OCI-LY3 (cell line): ENCODE measurements around the gene COMMD2.
A peak's percentile ranks its signal among the peaks of the same experiment; 100 is the strongest.

Source experiments
- H2AFZ ChIP-seq: fragments of 200-600, 300-600 bp; shearing (Covaris generic); 2 replicates; pipeline ENCODE4 v1.6.0; 2014; ENCODE audit warnings: antibody characterized with exemption, low read depth, low read length
- H3K27ac ChIP-seq: fragments of 200-600, 300-600 bp; sonication (generic); 2 replicates; pipeline ENCODE4 v1.5.1; 2014; ENCODE audit warnings: mild to moderate bottlenecking, low read length, moderate library complexity, mixed read lengths
- H3K27me3 ChIP-seq: fragments of 200-600, 300-600 bp; sonication (generic); 2 replicates; pipeline ENCODE4 v1.6.1; 2014; ENCODE audit warnings: low read depth, low read length, mixed read lengths
- H3K36me3 ChIP-seq: fragments of 200-600, 300-600 bp; sonication (generic); replicated peaks from 2 replicates; pipeline ENCODE3; 2014; ENCODE audit warnings: low read depth, low read length, mixed read lengths
- H3K4me1 ChIP-seq: fragments of 300-600, 200-600 bp; sonication (generic); 2 replicates; pipeline ENCODE4 v1.6.1; 2014; ENCODE audit warnings: low read length, mixed read lengths
- H3K4me2 ChIP-seq: fragments of 200-600, 300-600 bp; sonication (generic); 2 replicates; pipeline ENCODE4 v1.6.1; 2014; ENCODE audit warnings: low read length, mixed read lengths
- H3K4me3 ChIP-seq: fragments of 300-600, 200-600 bp; sonication (generic); 2 replicates; pipeline ENCODE4 v1.5.1; 2014; ENCODE audit warnings: antibody characterized with exemption, mild to moderate bottlenecking, low read length, moderate library complexity
- H3K79me2 ChIP-seq: fragments of 300-600, 200-600 bp; shearing (Covaris generic); 2 replicates; pipeline ENCODE4 v1.6.1; 2014; ENCODE audit warnings: mild to moderate bottlenecking, low read length, mixed read lengths
- H3K9ac ChIP-seq: fragments of 300-600, 200-600 bp; shearing (Covaris generic); 2 replicates; pipeline ENCODE4 v1.6.0; 2014; ENCODE audit warnings: mild to moderate bottlenecking, low read length, moderate library complexity
- H3K9me3 ChIP-seq: fragments of 200-600, 300-600 bp; shearing (Covaris generic); 2 replicates; pipeline ENCODE4 v1.6.1; 2014; ENCODE audit warnings: low read length, mixed read lengths; ENCODE audit not compliant: insufficient read depth
- H4K20me1 ChIP-seq: fragments of 200-600, 300-600 bp; sonication (generic); 2 replicates; pipeline ENCODE4 v1.6.1; 2016; ENCODE audit warnings: low read length, mixed read lengths; ENCODE audit not compliant: insufficient read depth
- CTCF ChIP-seq: fragments of 200-600, 300-600 bp; sonication (generic); IDR thresholded peaks from 2 replicates; pipeline ENCODE4 v1.5.1; 2014; ENCODE audit warnings: antibody characterized with exemption, low read length, low read depth
- EZH2phosphoT487 ChIP-seq: fragments of 200-600 bp; shearing (Covaris generic); IDR thresholded peaks from 2 replicates; pipeline ENCODE4 v1.6.1; 2018; ENCODE audit warnings: antibody characterized with exemption, mixed run types, low read depth

The COMMD2 gene

DNA sequence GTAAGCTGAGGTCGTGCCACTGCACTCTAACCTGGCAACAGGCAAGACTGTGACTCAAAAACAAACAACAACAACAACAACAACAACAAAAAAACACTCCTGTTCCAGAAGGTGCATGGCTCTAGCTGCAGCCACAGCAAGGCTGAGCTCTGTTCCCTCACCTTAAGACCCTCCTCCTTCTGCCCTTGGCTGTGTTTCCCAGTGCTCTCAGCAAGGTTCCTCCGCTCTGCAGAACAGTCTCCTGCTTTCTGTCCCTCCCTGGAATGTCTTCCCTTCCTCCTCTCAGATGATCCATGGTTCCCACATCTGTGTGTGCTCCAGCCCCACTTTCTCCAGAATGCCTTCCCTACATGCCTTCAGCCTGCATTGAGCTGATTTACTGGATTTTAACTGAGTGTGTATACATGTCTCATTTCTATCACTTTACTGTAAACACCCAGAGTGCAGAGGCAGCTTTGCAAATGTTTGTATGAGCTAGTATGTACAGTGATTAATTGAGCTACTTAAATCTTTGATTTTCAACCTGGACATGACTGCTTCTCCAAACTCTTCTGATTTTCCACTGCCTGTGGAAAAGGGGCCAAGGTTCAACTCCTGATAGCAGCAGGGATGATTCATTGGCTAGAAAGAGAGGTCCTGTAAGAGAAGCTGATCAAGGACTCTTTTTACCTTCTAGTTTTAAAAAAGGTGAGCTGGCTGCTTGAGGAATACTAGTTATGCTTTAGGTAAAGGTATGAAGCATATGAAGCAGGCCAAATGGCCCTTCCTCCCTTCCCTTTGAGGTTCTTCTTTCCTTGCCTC is 25.3 kb upstream of the COMMD2 start:
- no peaks in the 10 kb centered on the region for H3K9me3 ChIP-seq
- H3K4me1 ChIP-seq, result peaks cover 13% of the 10 kb centered on the region
- H3K36me3 ChIP-seq, result no peaks in the 10 kb centered on the region
- H3K27me3 ChIP-seq, result no peaks in the 10 kb centered on the region
- no peak overlapping the region for H2AFZ ChIP-seq
- no peak overlapping the region for H3K9ac ChIP-seq
- H3K4me2 ChIP-seq, result no peak overlapping the region
- no peak overlapping the region for H3K4me3 ChIP-seq
- H3K27ac ChIP-seq, result no peak overlapping the region
- TF ChIP-seq CTCF (no peak), EZH2phosphoT487 (no peak)
- H3K79me2 ChIP-seq, result no peaks in the 10 kb centered on the region
- no peaks in the 10 kb centered on the region for H4K20me1 ChIP-seq

DNA sequence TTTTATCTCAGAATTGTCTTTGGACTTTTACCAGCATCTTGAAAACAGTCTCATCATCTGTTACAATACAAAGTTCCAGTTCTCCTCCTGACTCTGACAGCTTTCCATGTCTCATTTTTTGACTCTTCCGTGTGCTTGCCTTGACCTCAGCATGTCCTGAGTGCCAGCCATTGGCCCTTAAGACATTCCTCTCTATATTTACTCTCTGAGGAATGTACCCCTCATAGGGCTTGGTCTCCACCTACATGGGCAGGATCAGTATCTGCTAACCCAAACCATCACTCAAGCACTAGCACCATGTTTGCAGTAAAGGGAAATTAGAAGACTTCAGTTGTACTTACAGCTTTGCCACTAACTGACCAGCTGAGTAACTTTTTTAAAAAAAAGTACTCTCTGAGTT is 23.9 kb upstream of the COMMD2 start:
- Histone ChIP-seq H3K27me3 (no peaks in the 10 kb centered on the region), H3K79me2 (no peaks in the 10 kb centered on the region), H3K4me2 (no peak overlapping the region), H2AFZ (no peak overlapping the region), H3K4me1 (peaks cover 6% of the 10 kb centered on the region), H3K27ac (no peak overlapping the region), H3K9me3 (no peaks in the 10 kb centered on the region), H4K20me1 (no peaks in the 10 kb centered on the region), H3K4me3 (no peak overlapping the region), H3K9ac (no peak overlapping the region), H3K36me3 (no peaks in the 10 kb centered on the region)
- TF ChIP-seq EZH2phosphoT487, result no peak
- TF ChIP-seq CTCF, result no peak

GRCh38 chr3:149772861-149773260 is 20.6 kb upstream of the COMMD2 start:
- no peaks in the 10 kb centered on the region for H3K79me2 ChIP-seq
- no peaks in the 10 kb centered on the region for H3K4me1 ChIP-seq
- H3K36me3 ChIP-seq, result no peaks in the 10 kb centered on the region
- H3K27ac ChIP-seq, result no peak overlapping the region
- no peak overlapping the region for H3K4me2 ChIP-seq
- no peak overlapping the region for H3K9ac ChIP-seq
- no peak overlapping the region for H3K4me3 ChIP-seq
- no peaks in the 10 kb centered on the region for H3K9me3 ChIP-seq
- no peak for TF ChIP-seq EZH2phosphoT487
- no peak for TF ChIP-seq CTCF
- H4K20me1 ChIP-seq, result no peaks in the 10 kb centered on the region
- peaks cover 7% of the 10 kb centered on the region; the same call in 1 of the 2 replicates for H3K27me3 ChIP-seq
- no peak overlapping the region for H2AFZ ChIP-seq

- Histone ChIP-seq H4K20me1 (no peaks in the 10 kb centered on the region), H3K79me2 (no peaks in the 10 kb centered on the region)
Measured at GRCh38 chr3:149771652-149772271, 19.5 kb upstream of the COMMD2 start.

More at GRCh38 chr3:149771652-149772271, 19.5 kb upstream of the COMMD2 start:
- Histone ChIP-seq H3K4me1 (no peaks in the 10 kb centered on the region), H3K9me3 (no peaks in the 10 kb centered on the region), H3K9ac (no peak overlapping the region), H3K4me3 (no peak overlapping the region), H3K27ac (no peak overlapping the region), H2AFZ (no peak overlapping the region), H3K36me3 (no peaks in the 10 kb centered on the region), H3K4me2 (no peak overlapping the region), H3K27me3 (peaks cover 12% of the 10 kb centered on the region; the same call in 1 of the 2 replicates)
- TF ChIP-seq EZH2phosphoT487, result no peak
- peak; percentile 68 for TF ChIP-seq CTCF
